Bronchial epithelial cell (primary cell): ENCODE results near the gene PAQR8. TPM values are rescaled to one million over a fixed set of nuclear protein-coding genes. Genes with fewer than 3 reads are reported as not detected.

Experiments
- DNase-seq: peaks from one replicate; pipeline ENCODE4 v3.0.0-alpha.2; 2010; ENCODE audit warnings: low read depth
- FAIRE-seq: peaks from 2 replicates; lab custom pipeline; 2011; peaks lifted over from hg19 to GRCh38; lab: Jason Lieb, UNC
- H3K27me3 ChIP-seq: 2 replicates; pipeline ENCODE4 v1.5.1; 2011; ENCODE audit warnings: low read length; ENCODE audit not compliant: control insufficient read depth, insufficient read depth
- H3K36me3 ChIP-seq: 2 replicates; pipeline ENCODE4 v1.5.1; 2011; ENCODE audit warnings: low read length; ENCODE audit not compliant: control insufficient read depth, insufficient read depth
- H3K4me3 ChIP-seq: 2 replicates; pipeline ENCODE4 v1.5.1; 2011; ENCODE audit warnings: mild to moderate bottlenecking, low read depth, low read length, control low read depth
- CTCF ChIP-seq: IDR thresholded peaks from 2 replicates; pipeline ENCODE4 v1.5.1; 2011; ENCODE audit warnings: mild to moderate bottlenecking, moderate library complexity, low read length, control low read depth, inconsistent platforms; ENCODE audit not compliant: insufficient read depth, severe bottlenecking
- total RNA-seq: library from RNA; depleted of rRNA; stranded (reverse); fragments of >200 nt; gene quantifications from 2 replicates; pipeline ENCODE4 v1.2.1, GENCODE V29; 2014

The PAQR8 gene
- 1.3 and 5.6 TPM in 2 replicates for total RNA-seq

- TF ChIP-seq CTCF, result no peak
- H3K4me3 ChIP-seq, result peak within 1 kb of the TSS; percentile 51
- FAIRE-seq (no peak), DNase-seq (no peak)
- H3K36me3 ChIP-seq, result no peaks in the 10 kb centered on the region
- no peaks in the 10 kb centered on the region for H3K27me3 ChIP-seq
These were observed at the start of gene PAQR8 for GRCh38 chr6:52361945-52362442. PAQR8 (plus strand) TSS chr6:52362151; CDS start chr6:52403214, 41,063 bp downstream.

GRCh38 chr6:52312461-52312860, 49.5 kb upstream of the PAQR8 start:
- FAIRE-seq (no peak), DNase-seq (no peak)
- H3K36me3 ChIP-seq, result no peaks in the 10 kb centered on the region
- no peaks in the 10 kb centered on the region for H3K27me3 ChIP-seq
- TF ChIP-seq CTCF, result no peak
- no peak overlapping the region for H3K4me3 ChIP-seq

DNA sequence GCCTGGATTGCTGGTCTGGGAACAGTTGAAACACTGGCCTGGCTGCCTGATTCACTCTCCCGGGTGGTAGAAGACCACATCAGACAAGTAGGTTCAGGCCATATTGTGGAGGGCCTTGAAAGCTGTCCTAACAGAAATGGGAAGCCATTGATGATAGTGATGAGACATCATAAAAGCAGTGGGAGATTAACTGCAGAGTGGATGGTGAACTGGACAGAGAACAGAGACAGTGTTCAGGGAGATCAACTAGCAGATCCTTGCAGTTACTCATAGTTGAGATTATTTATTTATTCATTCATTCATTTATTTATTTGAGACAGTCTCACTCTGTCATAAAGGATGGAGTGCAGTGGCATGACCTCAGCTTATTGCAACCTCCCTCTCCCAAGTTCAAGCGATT, 47.2 kb upstream of the PAQR8 start:
- H3K36me3 ChIP-seq, result no peaks in the 10 kb centered on the region
- DNase-seq (no peak), FAIRE-seq (no peak)
- H3K4me3 ChIP-seq, result no peak overlapping the region
- no peaks in the 10 kb centered on the region for H3K27me3 ChIP-seq
- no peak for TF ChIP-seq CTCF

DNA sequence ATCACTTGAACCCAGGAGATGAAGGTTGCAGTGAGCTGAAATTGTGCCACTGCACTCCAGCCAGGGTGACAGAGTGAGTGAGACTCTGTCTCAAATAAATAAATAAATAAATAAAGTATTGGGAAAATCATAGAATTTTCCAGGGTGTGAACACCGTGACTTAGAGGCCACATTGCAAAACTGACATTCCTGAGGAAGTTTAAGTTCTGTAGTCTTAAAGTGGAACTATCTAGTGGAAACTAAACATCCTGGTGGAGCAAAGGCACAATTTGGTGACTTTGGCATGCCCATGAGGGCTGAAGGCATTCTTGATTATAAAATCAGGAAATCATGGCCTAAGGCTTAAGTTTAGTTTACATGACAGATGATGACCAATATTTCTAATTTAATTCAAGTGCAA, 44.7 kb upstream of the PAQR8 start:
- H3K4me3 ChIP-seq, result no peak overlapping the region
- FAIRE-seq, result no peak
- no peak for TF ChIP-seq CTCF
- DNase-seq, result no peak
- no peaks in the 10 kb centered on the region for H3K36me3 ChIP-seq
- H3K27me3 ChIP-seq, result no peaks in the 10 kb centered on the region

DNA sequence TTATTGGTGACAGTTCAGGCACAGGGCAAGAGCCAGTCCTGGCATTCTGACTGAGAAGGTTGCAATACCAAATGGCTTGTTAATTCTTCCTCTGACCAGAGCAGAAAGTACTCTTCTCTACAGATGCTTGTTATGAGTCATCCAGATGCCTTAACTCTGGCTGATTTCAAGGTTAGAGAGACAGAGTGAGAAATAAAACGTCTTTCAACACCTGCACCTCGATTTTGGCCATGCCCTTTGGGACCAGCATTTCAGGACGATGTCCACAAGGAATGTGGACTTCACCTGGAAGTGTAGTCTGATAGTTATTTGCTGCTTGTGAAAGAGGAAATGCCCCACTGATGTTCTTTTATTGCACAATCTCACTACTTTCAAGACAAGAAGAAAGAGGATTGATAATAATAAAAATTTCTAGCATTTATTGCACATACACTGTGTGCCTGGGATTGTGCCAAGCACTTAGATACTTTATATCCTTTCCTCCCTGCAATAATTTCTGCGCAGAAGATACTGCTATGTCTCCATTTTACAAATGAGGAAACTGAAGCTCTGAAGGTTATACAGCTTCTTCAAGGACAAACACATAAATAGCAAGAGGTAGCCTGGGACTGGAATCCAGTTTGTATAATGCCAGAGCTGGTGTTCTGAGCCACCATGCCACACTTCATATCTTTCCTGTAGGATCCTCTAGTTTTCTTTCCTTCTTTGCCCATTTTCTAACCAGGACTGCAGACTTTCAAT, 43.9 kb upstream of the PAQR8 start:
- no peak overlapping the region for H3K4me3 ChIP-seq
- FAIRE-seq, result no peak
- H3K36me3 ChIP-seq, result no peaks in the 10 kb centered on the region
- no peaks in the 10 kb centered on the region for H3K27me3 ChIP-seq
- DNase-seq, result peak; percentile 48
- no peak for TF ChIP-seq CTCF
